Epithelial cell of proximal tubule (primary cell): ENCODE data around the gene DOCK7. TPM values are rescaled to one million over a fixed set of nuclear protein-coding genes. Genes with fewer than 3 reads are reported as not detected.
"Not testable (repeated sequence)": the region's sequence is repeated elsewhere in the genome, so short reads cannot be mapped to it uniquely, and the experiment has no call there.

ENCODE experiments used
- DNase-seq: peaks from one replicate; pipeline ENCODE4 v3.0.0-alpha.2; 2011; ENCODE audit warnings: low read depth
- H3K4me3 ChIP-seq: 2 replicates; pipeline ENCODE4 v1.5.1; 2011; ENCODE audit warnings: low read depth, mild to moderate bottlenecking, low read length
- CTCF ChIP-seq: conservative IDR thresholded peaks from 2 replicates; pipeline ENCODE4 v1.5.1; 2012; ENCODE audit warnings: low read depth, mild to moderate bottlenecking, low read length
- total RNA-seq: library from RNA; depleted of rRNA; stranded (reverse); fragments of >200 nt; gene quantifications from 2 replicates; pipeline ENCODE4 v1.2.3, GENCODE V29; 2015

The DOCK7 gene
- total RNA-seq, 1 donor from 2014 or later: 72.9 TPM

- H3K4me3 ChIP-seq: no peak overlapping the region
- no peak for TF ChIP-seq CTCF
- no peak for DNase-seq
Measured at GRCh38 chr1:62716397-62716796, 28.2 kb upstream of the DOCK7 start.

- DNase-seq: no peak
- no peak for TF ChIP-seq CTCF
- no peak overlapping the region for H3K4me3 ChIP-seq
Measured at GRCh38 chr1:62712336-62713243, 24.4 kb upstream of the DOCK7 start.

- no peak for DNase-seq
- H3K4me3 ChIP-seq: no peak overlapping the region
- TF ChIP-seq CTCF: no peak
Measured at GRCh38 chr1:62707744-62708120, 19.5 kb upstream of the DOCK7 start.

- DNase-seq: no peak
- TF ChIP-seq CTCF: no peak
- no peak overlapping the region for H3K4me3 ChIP-seq
Measured at GRCh38 chr1:62706985-62707743, 19.0 kb upstream of the DOCK7 start.

- DNase-seq, H3K4me3 ChIP-seq: not testable (repeated sequence)
Measured at GRCh38 chr1:62698161-62698560, 10.0 kb upstream of the DOCK7 start.

DNA sequence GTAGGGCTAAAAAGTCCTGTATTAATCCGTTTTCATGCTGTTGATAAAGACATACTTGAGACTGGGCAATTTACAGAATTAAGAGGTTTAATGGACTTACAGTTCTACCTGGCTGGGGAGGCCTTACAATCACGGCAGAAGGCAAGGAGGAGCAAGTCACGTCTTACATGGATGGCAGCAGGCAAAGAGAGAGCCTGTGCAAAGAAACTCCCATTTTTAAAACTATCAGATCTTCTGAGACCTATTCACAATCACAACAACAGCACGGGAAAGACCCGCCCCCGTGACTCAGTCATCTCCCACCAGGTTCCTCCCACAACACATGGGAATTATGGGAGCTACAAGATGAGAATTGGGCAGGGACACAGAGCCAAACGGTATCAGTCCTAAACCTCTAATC lies 6.3 kb upstream of the DOCK7 start:
- not testable (repeated sequence) for DNase-seq, H3K4me3 ChIP-seq

GRCh38 chr1:62693123-62693522 lies 4.9 kb upstream of the DOCK7 start:
- no peak for TF ChIP-seq CTCF

More at GRCh38 chr1:62693123-62693522, 4.9 kb upstream of the DOCK7 start:
- no peak for DNase-seq
- no peak overlapping the region for H3K4me3 ChIP-seq
